ENCODE measurements around the gene AVEN. TPM values are rescaled to one million over a fixed set of nuclear protein-coding genes. Genes with fewer than 3 reads are reported as not detected.

The AVEN gene
- total and polyA plus RNA-seq, 2 experiments from 2014 or later: 18.2 to 27.0 TPM

DNA sequence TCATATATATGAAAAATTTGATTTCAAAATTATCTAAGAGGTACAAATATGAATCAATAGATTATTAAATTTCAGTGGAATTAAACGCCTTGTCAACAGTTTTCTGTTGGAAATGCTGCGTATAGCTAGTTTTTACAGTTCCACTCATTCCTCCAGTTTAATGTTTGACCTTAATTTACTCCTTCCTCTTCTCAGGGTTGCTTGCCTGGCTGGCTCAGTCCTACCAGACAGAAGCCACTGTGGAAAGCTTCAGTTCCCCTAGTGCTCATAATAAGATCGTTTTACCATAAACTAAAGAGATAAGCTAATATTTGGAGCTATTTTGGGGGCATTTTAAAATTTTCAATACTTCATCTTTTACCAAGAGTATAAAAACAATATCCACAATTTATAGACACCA is 39.9 kb upstream of the AVEN start:
- H2AFZ ChIP-seq: no peak overlapping the region
- H3K27me3 ChIP-seq (replicated peaks; ENCODE audit: insufficient read depth): no peaks in the 10 kb centered on the region
- H4K20me1 ChIP-seq (ENCODE audit: insufficient read depth): no peaks in the 10 kb centered on the region
- no peaks in the 10 kb centered on the region for H3K79me2 ChIP-seq (ENCODE audit: insufficient read depth)
- peaks cover 5% of the 10 kb centered on the region for H3F3A ChIP-seq (ENCODE audit: insufficient read depth)
- TF ChIP-seq EZH2phosphoT487 (IDR thresholded peaks at IDR 0.05; ENCODE audit: insufficient read depth, low read depth) (no peak), EZH2 (IDR thresholded peaks at IDR 0.05; ENCODE audit: insufficient read depth, poor library complexity, severe bottlenecking) (no peak)
- H3K36me3 ChIP-seq (ENCODE audit: low read depth): peaks cover 7% of the 10 kb centered on the region
- no peaks in the 10 kb centered on the region for H3K9me2 ChIP-seq (ENCODE audit: insufficient read depth)
- H3K27ac ChIP-seq: no peak overlapping the region
- DNase-seq: no peak
- no peak overlapping the region for H3K9ac ChIP-seq
- no peak overlapping the region for H3K4me2 ChIP-seq (ENCODE audit: unreplicated experiment)
- in situ Hi-C loops (cut with MboI): loop anchor here (25.0 kb wide), 1 partner anchor 508 kb away; the partner anchor contains the start of gene GOLGA8B
- peaks cover 6% of the 10 kb centered on the region; the same call in 1 of the 2 replicates for H3K4me1 ChIP-seq (ENCODE audit: insufficient read depth)
- WGBS, 2 experiments (ENCODE audit: low coverage in 1 of 2, low lambda C conversion rate in 2 of 2, missing lambda C conversion rate in 2 of 2): 95 to 99% methylated on average over 3 of the region's 3 CpGs
- no peaks in the 10 kb centered on the region for H3K9me3 ChIP-seq (ENCODE audit: low read depth)
- no peak overlapping the region for H3K4me3 ChIP-seq

DNA sequence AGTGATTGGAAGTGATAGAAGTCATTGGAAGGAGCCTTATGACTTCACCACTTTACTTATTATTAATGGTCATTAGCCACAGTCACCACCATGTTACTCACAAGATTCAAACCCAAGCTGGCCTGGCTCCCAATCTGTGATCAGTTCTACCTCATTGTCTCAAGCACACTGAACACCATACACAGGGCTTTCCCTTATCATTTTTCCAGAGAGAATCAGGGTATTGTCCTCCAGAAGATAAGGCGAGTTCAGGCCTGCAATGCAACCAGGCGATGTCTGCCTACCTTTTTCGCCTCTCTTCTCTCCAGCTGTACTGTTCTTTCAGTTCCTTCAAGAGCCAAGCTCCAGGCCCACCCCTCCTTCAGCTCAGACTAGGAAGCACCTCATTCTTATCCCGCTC is 37.8 kb upstream of the AVEN start:
- Histone ChIP-seq H3K9me2 (ENCODE audit: insufficient read depth) (no peaks in the 10 kb centered on the region), H3K27me3 (replicated peaks; ENCODE audit: insufficient read depth) (no peaks in the 10 kb centered on the region), H3K27ac (no peak overlapping the region), H3K79me2 (ENCODE audit: insufficient read depth) (no peaks in the 10 kb centered on the region), H3K4me2 (ENCODE audit: unreplicated experiment) (no peak overlapping the region), H3K9ac (no peak overlapping the region), H3K4me3 (no peak overlapping the region), H3K9me3 (ENCODE audit: low read depth) (no peaks in the 10 kb centered on the region), H3K36me3 (ENCODE audit: low read depth) (no peaks in the 10 kb centered on the region), H2AFZ (no peak overlapping the region), H3K4me1 (ENCODE audit: insufficient read depth) (no peaks in the 10 kb centered on the region), H3F3A (ENCODE audit: insufficient read depth) (no peaks in the 10 kb centered on the region), H4K20me1 (ENCODE audit: insufficient read depth) (no peaks in the 10 kb centered on the region)
- 94 to 97% methylated on average over 4 of the region's 4 CpGs for WGBS, 2 experiments (ENCODE audit: low coverage in 1 of 2, low lambda C conversion rate in 2 of 2, missing lambda C conversion rate in 2 of 2)
- in situ Hi-C loops (cut with MboI): loop anchor here (25.0 kb wide), 1 partner anchor 511 kb away; the partner anchor contains the start of gene GOLGA8B
- no peak for TF ChIP-seq EZH2phosphoT487 (IDR thresholded peaks at IDR 0.05; ENCODE audit: insufficient read depth, low read depth)
- TF ChIP-seq EZH2 (IDR thresholded peaks at IDR 0.05; ENCODE audit: insufficient read depth, poor library complexity, severe bottlenecking): no peak
- DNase-seq: no peak

DNA sequence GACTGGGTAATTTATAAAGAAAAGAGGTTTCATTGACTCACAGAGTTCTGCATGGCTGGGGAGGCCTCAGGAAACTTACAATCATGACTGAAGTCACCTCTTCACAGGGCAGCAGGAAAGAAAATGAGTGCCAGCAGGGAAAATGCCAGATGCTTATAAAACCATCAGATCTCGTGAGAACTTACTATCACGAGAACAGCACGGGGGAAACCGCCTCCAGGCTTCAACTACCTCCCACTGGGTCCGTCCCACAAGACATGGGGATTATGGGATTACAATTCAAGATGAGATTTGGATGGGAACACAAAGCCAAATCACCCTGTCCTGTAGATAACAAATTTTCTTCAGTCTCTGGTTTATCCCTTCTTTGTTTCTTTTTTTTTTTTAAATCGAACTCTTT is 31.0 kb upstream of the AVEN start:
- no peak for TF ChIP-seq EZH2 (IDR thresholded peaks at IDR 0.05; ENCODE audit: insufficient read depth, poor library complexity, severe bottlenecking)
- TF ChIP-seq EZH2phosphoT487 (IDR thresholded peaks at IDR 0.05; ENCODE audit: insufficient read depth, low read depth): no peak
- Histone ChIP-seq H3K9me3 (ENCODE audit: low read depth) (no peaks in the 10 kb centered on the region), H2AFZ (no peak overlapping the region), H3K79me2 (ENCODE audit: insufficient read depth) (no peaks in the 10 kb centered on the region), H3F3A (ENCODE audit: insufficient read depth) (no peaks in the 10 kb centered on the region), H3K9me2 (ENCODE audit: insufficient read depth) (no peaks in the 10 kb centered on the region), H3K4me3 (no peak overlapping the region), H3K4me1 (ENCODE audit: insufficient read depth) (no peaks in the 10 kb centered on the region), H3K36me3 (ENCODE audit: low read depth) (no peaks in the 10 kb centered on the region), H3K27me3 (replicated peaks; ENCODE audit: insufficient read depth) (no peaks in the 10 kb centered on the region), H3K4me2 (ENCODE audit: unreplicated experiment) (no peak overlapping the region), H3K9ac (no peak overlapping the region), H4K20me1 (ENCODE audit: insufficient read depth) (no peaks in the 10 kb centered on the region), H3K27ac (no peak overlapping the region)
- 71 to 78% methylated on average over 6 of the region's 6 CpGs for WGBS, 2 experiments (ENCODE audit: low coverage in 1 of 2, low lambda C conversion rate in 2 of 2, missing lambda C conversion rate in 2 of 2)
- DNase-seq: no peak
- in situ Hi-C loops (cut with MboI): no loop called here

DNA sequence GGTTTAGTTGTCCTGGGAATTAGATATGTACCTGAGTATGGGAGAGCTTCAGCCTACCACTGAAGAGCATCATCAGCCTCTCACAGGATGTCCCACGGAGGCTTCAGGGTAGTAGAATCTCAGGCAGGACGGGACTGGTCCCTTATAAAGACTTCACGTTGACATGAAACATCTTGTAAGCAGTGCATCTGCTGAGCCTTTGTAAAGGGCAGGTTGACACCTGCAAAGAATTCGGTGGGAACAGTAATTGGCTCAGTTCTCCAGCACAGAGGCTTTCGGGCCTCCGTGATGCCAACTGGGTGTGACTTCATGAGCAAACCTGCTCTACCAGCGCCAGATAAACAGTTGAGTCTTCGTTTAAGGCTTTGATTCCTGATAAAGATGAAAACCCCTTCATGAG is 26.9 kb upstream of the AVEN start:
- H3K9ac ChIP-seq: no peak overlapping the region
- no peaks in the 10 kb centered on the region for H3K36me3 ChIP-seq (ENCODE audit: low read depth)
- no peak overlapping the region for H2AFZ ChIP-seq
- DNase-seq: no peak
- H3K4me1 ChIP-seq (ENCODE audit: insufficient read depth): no peaks in the 10 kb centered on the region
- TF ChIP-seq EZH2 (IDR thresholded peaks at IDR 0.05; ENCODE audit: insufficient read depth, poor library complexity, severe bottlenecking) (no peak), EZH2phosphoT487 (IDR thresholded peaks at IDR 0.05; ENCODE audit: insufficient read depth, low read depth) (no peak)
- H3K9me2 ChIP-seq (ENCODE audit: insufficient read depth): no peaks in the 10 kb centered on the region
- H3K27me3 ChIP-seq (replicated peaks; ENCODE audit: insufficient read depth): no peaks in the 10 kb centered on the region
- no peak overlapping the region for H3K4me2 ChIP-seq (ENCODE audit: unreplicated experiment)
- H3K27ac ChIP-seq: no peak overlapping the region
- no peaks in the 10 kb centered on the region for H3K9me3 ChIP-seq (ENCODE audit: low read depth)
- H3F3A ChIP-seq (ENCODE audit: insufficient read depth): no peaks in the 10 kb centered on the region
- H4K20me1 ChIP-seq (ENCODE audit: insufficient read depth): no peaks in the 10 kb centered on the region
- H3K79me2 ChIP-seq (ENCODE audit: insufficient read depth): no peaks in the 10 kb centered on the region
- in situ Hi-C loops (cut with MboI): no loop called here
- WGBS, 2 experiments (ENCODE audit: low coverage in 1 of 2, low lambda C conversion rate in 2 of 2, missing lambda C conversion rate in 2 of 2): 71 to 77% methylated on average over 8 of the region's 8 CpGs
- no peak overlapping the region for H3K4me3 ChIP-seq

DNA sequence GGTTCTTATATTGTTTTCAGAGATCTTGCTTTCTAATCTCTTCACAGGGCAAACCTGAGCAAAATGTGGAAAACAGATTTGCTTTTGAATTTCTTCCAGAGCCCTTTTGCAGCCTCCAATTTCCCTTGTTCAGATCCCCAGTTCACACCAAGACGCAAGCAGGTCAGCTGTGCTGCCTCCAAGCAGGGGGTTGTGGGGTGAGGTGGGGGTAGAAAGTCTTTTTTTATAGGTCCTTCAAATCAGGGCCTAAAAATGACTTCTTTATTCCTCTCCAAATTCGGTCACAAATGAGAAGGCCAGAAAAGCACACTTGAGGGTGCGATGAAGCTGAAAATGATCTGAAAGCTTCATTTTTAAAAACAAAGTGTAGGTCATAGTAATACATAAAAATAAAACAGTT is 26.3 kb upstream of the AVEN start:
- no peaks in the 10 kb centered on the region for H3K79me2 ChIP-seq (ENCODE audit: insufficient read depth)
- no peaks in the 10 kb centered on the region for H4K20me1 ChIP-seq (ENCODE audit: insufficient read depth)
- H2AFZ ChIP-seq: no peak overlapping the region
- no peak for DNase-seq
- no peak overlapping the region for H3K4me2 ChIP-seq (ENCODE audit: unreplicated experiment)
- H3F3A ChIP-seq (ENCODE audit: insufficient read depth): no peaks in the 10 kb centered on the region
- H3K4me1 ChIP-seq (ENCODE audit: insufficient read depth): no peaks in the 10 kb centered on the region
- TF ChIP-seq EZH2phosphoT487 (IDR thresholded peaks at IDR 0.05; ENCODE audit: insufficient read depth, low read depth): no peak
- no peak for TF ChIP-seq EZH2 (IDR thresholded peaks at IDR 0.05; ENCODE audit: insufficient read depth, poor library complexity, severe bottlenecking)
- 89 to 92% methylated on average over 3 of the region's 3 CpGs for WGBS, 2 experiments (ENCODE audit: low coverage in 1 of 2, low lambda C conversion rate in 2 of 2, missing lambda C conversion rate in 2 of 2)
- H3K4me3 ChIP-seq: no peak overlapping the region
- H3K36me3 ChIP-seq (ENCODE audit: low read depth): no peaks in the 10 kb centered on the region
- H3K27ac ChIP-seq: no peak overlapping the region
- H3K9me3 ChIP-seq (ENCODE audit: low read depth): no peaks in the 10 kb centered on the region
- in situ Hi-C loops (cut with MboI): no loop called here
- H3K27me3 ChIP-seq (replicated peaks; ENCODE audit: insufficient read depth): no peaks in the 10 kb centered on the region
- H3K9me2 ChIP-seq (ENCODE audit: insufficient read depth): no peaks in the 10 kb centered on the region
- H3K9ac ChIP-seq: no peak overlapping the region

Data from GM23248 (cell line).